Germinal center (tissue), 1 donor: ENCODE measurements around the gene PLEKHS1.

Experiments
- DNase-seq: peaks from one replicate; pipeline ENCODE4 v3.0.0; 2012; ENCODE audit warnings: mixed read lengths, low spot score

PLEKHS1 gene

GRCh38 chr10:113751181-113751732 lies at the start of gene PLEKHS1:
TSS of gene PLEKHS1 (plus strand) at chr10:113751682. CDS start at chr10:113755278, 3,596 bp downstream.
- no peak for DNase-seq

- no peak for DNase-seq
Observed at GRCh38 chr10:113704637-113705343, 46.7 kb upstream of the PLEKHS1 start.

GRCh38 chr10:113705344-113705652 lies 46.2 kb upstream of the PLEKHS1 start:
- DNase-seq = no peak

GRCh38 chr10:113706623-113707022 lies 44.9 kb upstream of the PLEKHS1 start:
- no peak for DNase-seq

GRCh38 chr10:113708640-113709039 lies 42.8 kb upstream of the PLEKHS1 start:
- DNase-seq = no peak

- no peak for DNase-seq
Observed at GRCh38 chr10:113709221-113709838, 42.2 kb upstream of the PLEKHS1 start.

- no peak for DNase-seq
Observed at GRCh38 chr10:113711142-113711541, 40.3 kb upstream of the PLEKHS1 start.

- DNase-seq = no peak
Observed at GRCh38 chr10:113712024-113712423, 39.5 kb upstream of the PLEKHS1 start.

GRCh38 chr10:113712755-113713639 lies 38.5 kb upstream of the PLEKHS1 start:
- DNase-seq = no peak

- DNase-seq = no peak
Observed at GRCh38 chr10:113713640-113713982, 37.9 kb upstream of the PLEKHS1 start.

GRCh38 chr10:113716109-113716910 lies 35.2 kb upstream of the PLEKHS1 start:
- no peak for DNase-seq

GRCh38 chr10:113718969-113719822 lies 32.3 kb upstream of the PLEKHS1 start:
- no peak for DNase-seq

GRCh38 chr10:113720386-113720785 lies 31.1 kb upstream of the PLEKHS1 start:
- DNase-seq = no peak

- no peak for DNase-seq
Observed at GRCh38 chr10:113732160-113732881, 19.2 kb upstream of the PLEKHS1 start.

GRCh38 chr10:113732966-113733365 lies 18.5 kb upstream of the PLEKHS1 start:
- no peak for DNase-seq

- DNase-seq = no peak
Observed at GRCh38 chr10:113733635-113734034, 17.8 kb upstream of the PLEKHS1 start.

- DNase-seq = no peak
Observed at GRCh38 chr10:113735913-113736312, 15.6 kb upstream of the PLEKHS1 start.

- DNase-seq = no peak
Observed at GRCh38 chr10:113736576-113736975, 14.9 kb upstream of the PLEKHS1 start.

GRCh38 chr10:113739031-113739430 lies 12.5 kb upstream of the PLEKHS1 start:
- no peak for DNase-seq

GRCh38 chr10:113739577-113739976 lies 11.9 kb upstream of the PLEKHS1 start:
- DNase-seq = no peak
